A673 (cell line): ENCODE data around the gene MYO18B. TPM values are rescaled to one million over a fixed set of nuclear protein-coding genes. Genes with fewer than 3 reads are reported as not detected.

ENCODE experiments used
- BruUV-seq: library from RNA; stranded (reverse); fragments of 400-500 nt; replicated peaks from 2 replicates; lab custom pipeline; 2021; lab: Mats Ljungman, UMichigan
- CTCF ChIA-PET: fragments of 300-600 bp; sonication (Branson Sonifier 250); formaldehyde crosslinking; loops from one replicate; lab custom pipeline; 2022; ENCODE audit warnings: antibody characterized with exemption; lab: Charles Lee
- POLR2A ChIA-PET: fragments of 300-600 bp; sonication (Branson Sonifier 250); formaldehyde crosslinking; loops from one replicate; lab custom pipeline; 2022; ENCODE audit warnings: antibody characterized with exemption; ENCODE audit not compliant: low non-redundant PET; lab: Charles Lee
- DNase-seq: peaks from one replicate; pipeline ENCODE4 v3.0.0-alpha.2; 2015; ENCODE audit warnings: low spot score
- H3K27ac ChIP-seq: fragments of 200-600 bp; sonication (generic); 2 replicates; pipeline ENCODE4 v1.5.1; 2016; ENCODE audit warnings: mixed run types, low read depth, mild to moderate bottlenecking, mixed read lengths, antibody characterized with exemption, low read length; ENCODE audit not compliant: poor library complexity, severe bottlenecking
- H3K27me3 ChIP-seq: fragments of 200-600 bp; sonication (generic); replicated peaks from 2 replicates; pipeline ENCODE4 v1.6.1; 2017; ENCODE audit warnings: mixed run types, low read depth, mild to moderate bottlenecking, mixed read lengths, antibody characterized with exemption, low read length; ENCODE audit not compliant: insufficient read depth, poor library complexity
- H3K36me3 ChIP-seq: fragments of 200-600 bp; sonication (generic); 2 replicates; pipeline ENCODE4 v1.6.1; 2016; ENCODE audit warnings: mixed run types, mild to moderate bottlenecking, mixed read lengths, antibody characterized with exemption, low read length; ENCODE audit not compliant: insufficient read depth, poor library complexity, severe bottlenecking
- H3K4me1 ChIP-seq: fragments of 200-600 bp; sonication (generic); 2 replicates; pipeline ENCODE4 v1.6.1; 2017; ENCODE audit warnings: mixed run types, mild to moderate bottlenecking, mixed read lengths, antibody characterized with exemption, low read length; ENCODE audit not compliant: insufficient read depth, poor library complexity, severe bottlenecking
- H3K4me3 ChIP-seq: fragments of 200-600 bp; sonication (generic); 2 replicates; pipeline ENCODE4 v1.5.1; 2016; ENCODE audit warnings: low read depth, mixed run types, mild to moderate bottlenecking, mixed read lengths, low read length; ENCODE audit not compliant: poor library complexity, severe bottlenecking
- H3K9me3 ChIP-seq: fragments of 200-600 bp; sonication (generic); 2 replicates; pipeline ENCODE4 v1.6.1; 2016; ENCODE audit warnings: mixed run types, low read depth, mild to moderate bottlenecking, mixed read lengths, antibody characterized with exemption, low read length; ENCODE audit not compliant: poor library complexity, severe bottlenecking
- CTCF ChIP-seq: fragments of 300-800, 200-600 bp; sonication (generic); conservative IDR thresholded peaks from 2 replicates; pipeline ENCODE4 v1.5.1; 2017; ENCODE audit warnings: low read depth, mild to moderate bottlenecking, antibody characterized with exemption, low read length, moderate library complexity, mixed read lengths
- EZH2 ChIP-seq: fragments of 200-600 bp; sonication (generic); IDR thresholded peaks from 2 replicates; pipeline ENCODE4 v1.6.1; 2017; ENCODE audit warnings: borderline replicate concordance, low read depth, mild to moderate bottlenecking, mixed read lengths, antibody characterized with exemption, low read length; ENCODE audit not compliant: poor library complexity, severe bottlenecking
- intact Hi-C: fragments of 100-400 bp; cut with micrococcal nuclease; formaldehyde crosslinking; loops from one replicate; pipeline ENCODE4 v1.10.0; 2022; ENCODE audit not compliant: unreplicated experiment
- total RNA-seq: library from RNA; stranded (reverse); gene quantifications from 2 replicates; pipeline ENCODE4 v1.2.3, GENCODE V29; 2021

MYO18B gene
- total RNA-seq, 1 experiment from 2014 or later, result not detected

DNA sequence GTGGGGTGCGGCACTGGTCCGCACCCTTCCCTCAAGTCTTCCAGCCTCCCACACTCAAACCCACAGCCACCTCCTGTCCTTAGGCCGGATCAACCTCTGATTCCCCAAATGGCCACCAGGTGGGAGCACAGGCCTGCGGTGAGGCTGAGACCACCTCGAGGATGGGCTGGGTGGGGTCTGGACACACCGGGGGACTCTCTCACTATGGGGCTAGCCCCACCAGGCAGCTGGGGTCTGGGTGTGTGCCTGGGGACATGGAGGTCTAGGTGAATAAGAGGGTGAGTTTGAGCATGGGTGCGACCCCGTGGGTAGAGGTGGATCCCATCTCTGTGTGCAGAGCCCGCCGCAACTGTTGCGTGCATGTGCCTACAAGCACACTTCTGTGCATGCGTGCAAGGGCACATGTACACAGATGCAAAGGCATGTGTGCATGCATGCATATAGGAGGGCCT lies 32.6 kb downstream of the MYO18B start:
- peak; percentile 25 for DNase-seq
- no peak overlapping the region for H3K4me3 ChIP-seq
- intact Hi-C loops, result loop anchor here (2.0 to 10.0 kb wide), 4 partner anchors 412 to 588 kb away; no protein-coding TSS in a partner anchor
- H3K36me3 ChIP-seq, result no peaks in the 10 kb centered on the region
- H3K27me3 ChIP-seq, result no peaks in the 10 kb centered on the region
- ChIA-PET CTCF (no interaction called here), POLR2A (no interaction called here)
- no TSS peak for BruUV-seq
- H3K27ac ChIP-seq, result no peak overlapping the region
- H3K4me1 ChIP-seq, result no peaks in the 10 kb centered on the region
- TF ChIP-seq CTCF, result peak; percentile 67
- no peak for TF ChIP-seq EZH2
- H3K9me3 ChIP-seq, result no peaks in the 10 kb centered on the region

DNA sequence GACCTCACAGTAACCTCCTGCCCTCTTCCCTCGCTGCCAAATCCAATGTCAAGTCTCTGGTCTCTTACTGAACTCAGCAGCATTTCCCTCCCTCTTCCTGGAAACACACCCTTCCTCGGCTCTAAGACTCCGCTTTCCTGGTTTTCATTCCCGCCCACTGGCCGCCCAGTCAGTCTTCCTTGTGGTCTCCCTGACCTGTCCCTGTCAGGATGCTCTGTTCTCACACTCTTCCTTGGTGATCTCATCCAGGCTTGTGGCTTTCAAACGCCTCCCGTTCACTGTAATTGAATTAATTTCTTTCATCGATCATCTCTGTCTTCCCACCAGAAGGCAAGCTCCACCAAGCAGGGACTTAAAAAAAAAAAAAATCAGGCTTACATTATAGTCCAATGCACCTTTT lies 33.5 kb downstream of the MYO18B start:
- ChIA-PET POLR2A (interaction anchor here (0.6 kb wide), 1 partner anchor 898 kb away, joined by 3 read pairs; no protein-coding TSS in a partner anchor), CTCF (no interaction called here)
- Histone ChIP-seq H3K36me3 (no peaks in the 10 kb centered on the region), H3K27me3 (no peaks in the 10 kb centered on the region), H3K4me1 (peaks cover under 1% of the 10 kb centered on the region), H3K9me3 (no peaks in the 10 kb centered on the region), H3K4me3 (no peak overlapping the region), H3K27ac (no peak overlapping the region)
- no peak for TF ChIP-seq CTCF
- no peak for TF ChIP-seq EZH2
- intact Hi-C loops, result loop anchor here (2.0 to 10.0 kb wide), 2 partner anchors 541 to 555 kb away; no protein-coding TSS in a partner anchor
- BruUV-seq, result no TSS peak
- no peak for DNase-seq

GRCh38 chr22:25777411-25777810 lies 35.4 kb downstream of the MYO18B start:
- Histone ChIP-seq H3K36me3 (no peaks in the 10 kb centered on the region), H3K4me1 (peaks cover 5% of the 10 kb centered on the region), H3K27ac (no peak overlapping the region), H3K4me3 (no peak overlapping the region), H3K9me3 (no peaks in the 10 kb centered on the region), H3K27me3 (no peaks in the 10 kb centered on the region)
- ChIA-PET POLR2A (no interaction called here), CTCF (no interaction called here)
- TF ChIP-seq CTCF, result no peak
- TF ChIP-seq EZH2, result no peak
- no TSS peak for BruUV-seq
- intact Hi-C loops, result loop anchor here (10.0 kb wide), 1 partner anchor 543 kb away; no protein-coding TSS in a partner anchor
- DNase-seq, result no peak
